IMR-90 (cell line): ENCODE measurements around the gene ATRN. TPM values are rescaled to one million over a fixed set of nuclear protein-coding genes. Genes with fewer than 3 reads are reported as not detected.

Experiments used
- ATAC-seq: fragments of 200-7000 bp; cut with Tn5 transposase; 2 replicates; pipeline ENCODE4 v1.9.1; 2020; ENCODE audit warnings: low read depth, mild to moderate bottlenecking, moderate library complexity
- BruUV-seq: library from RNA; stranded (reverse); fragments of 400-500 nt; replicated peaks from 2 replicates; lab custom pipeline; 2021; lab: Mats Ljungman, UMichigan
- CTCF ChIA-PET: fragments of 300-600 bp; formaldehyde crosslinking; extraction: SDS; loops from one replicate; lab custom pipeline; 2021; ENCODE audit warnings: antibody characterized with exemption; lab: Yijun Ruan, JAX
- POLR2A ChIA-PET: fragments of 300-600 bp; sonication (Branson Sonifier 250); formaldehyde crosslinking; loops from one replicate; lab custom pipeline; 2022; ENCODE audit warnings: antibody characterized with exemption; ENCODE audit not compliant: unreplicated experiment; lab: Charles Lee
- DNase-seq: peaks from one replicate; pipeline ENCODE4 v3.0.0; 2013
- H2AFZ ChIP-seq: replicated peaks from 2 replicates; pipeline ENCODE3; 2013; ENCODE audit warnings: low read length, mild to moderate bottlenecking; ENCODE audit not compliant: poor library complexity
- H2AK5ac ChIP-seq: 2 replicates; pipeline ENCODE4 v1.6.1; 2013; ENCODE audit warnings: low read depth, low read length, inconsistent platforms
- H2AK9ac ChIP-seq: replicated peaks from 2 replicates; pipeline ENCODE3; 2013; ENCODE audit warnings: mild to moderate bottlenecking, low read depth, low read length, moderate library complexity; ENCODE audit not compliant: poor library complexity
- H2BK120ac ChIP-seq: 2 replicates; pipeline ENCODE4 v1.6.1; 2013; ENCODE audit warnings: low read depth, low read length, inconsistent platforms
- H2BK15ac ChIP-seq: 3 replicates; pipeline ENCODE4 v1.6.1; 2013; ENCODE audit warnings: low read depth, low read length, inconsistent platforms
- H2BK20ac ChIP-seq: 2 replicates; pipeline ENCODE4 v1.6.1; 2013; ENCODE audit warnings: low read depth, mild to moderate bottlenecking, inconsistent platforms, low read length, moderate library complexity
- H2BK5ac ChIP-seq: 2 replicates; pipeline ENCODE4 v1.6.1; 2013; ENCODE audit warnings: mild to moderate bottlenecking, low read depth, low read length, inconsistent platforms; ENCODE audit not compliant: poor library complexity, severe bottlenecking
- H3K14ac ChIP-seq: replicated peaks from 2 replicates; pipeline ENCODE4 v1.6.1; 2013; ENCODE audit warnings: low read depth, low read length, inconsistent platforms
- H3K18ac ChIP-seq: 2 replicates; pipeline ENCODE4 v1.6.1; 2013; ENCODE audit warnings: low read depth, low read length, control low read depth
- H3K23ac ChIP-seq: 2 replicates; pipeline ENCODE4 v1.6.1; 2013; ENCODE audit warnings: low read depth, low read length, inconsistent platforms
- H3K27ac ChIP-seq: 2 replicates; pipeline ENCODE4 v1.5.1; 2013; ENCODE audit warnings: mild to moderate bottlenecking, control low read depth, low read length; ENCODE audit not compliant: insufficient read depth
- H3K27me3 ChIP-seq: 2 replicates; pipeline ENCODE4 v1.6.1; 2013; ENCODE audit warnings: low read length; ENCODE audit not compliant: control insufficient read depth, insufficient read depth
- H3K36me3 ChIP-seq: 2 replicates; pipeline ENCODE4 v1.6.1; 2013; ENCODE audit warnings: low read length, mixed read lengths; ENCODE audit not compliant: control insufficient read depth, insufficient read depth
- H3K4ac ChIP-seq: 2 replicates; pipeline ENCODE4 v1.6.1; 2013; ENCODE audit warnings: low read depth, low read length, inconsistent platforms
- H3K4me1 ChIP-seq: 2 replicates; pipeline ENCODE4 v1.6.1; 2013; ENCODE audit warnings: low read length, mixed read lengths; ENCODE audit not compliant: control insufficient read depth, insufficient read depth
- H3K4me2 ChIP-seq: 2 replicates; pipeline ENCODE4 v1.6.1; 2013; ENCODE audit warnings: low read depth, mild to moderate bottlenecking, control low read depth, low read length, moderate library complexity
- H3K4me3 ChIP-seq: 2 replicates; pipeline ENCODE4 v1.5.1; 2013; ENCODE audit warnings: low read depth, mild to moderate bottlenecking, control low read depth, low read length, moderate library complexity; ENCODE audit not compliant: insufficient read depth
- H3K56ac ChIP-seq: 2 replicates; pipeline ENCODE4 v1.6.1; 2013; ENCODE audit warnings: low read length, inconsistent platforms; ENCODE audit not compliant: insufficient read depth; ENCODE audit errors: extremely low read depth
- H3K79me1 ChIP-seq, 2 experiments: 2 replicates each; pipeline ENCODE4 v1.6.1; 2013; ENCODE audit warnings: low read length in 2 of 2, inconsistent platforms in 1 of 2, low read depth in 1 of 2
- H3K9ac ChIP-seq: 2 replicates; pipeline ENCODE4 v1.6.1; 2013; ENCODE audit warnings: low read depth, low read length, control low read depth
- H3K9me1 ChIP-seq: 2 replicates; pipeline ENCODE4 v1.6.1; 2013; ENCODE audit warnings: low read length, inconsistent platforms; ENCODE audit not compliant: insufficient read depth
- H3K9me3 ChIP-seq: 2 replicates; pipeline ENCODE4 v1.6.1; 2013; ENCODE audit warnings: low read length; ENCODE audit not compliant: control insufficient read depth, insufficient read depth
- H4K20me1 ChIP-seq: 2 replicates; pipeline ENCODE4 v1.6.1; 2013; ENCODE audit warnings: low read length, inconsistent platforms; ENCODE audit not compliant: insufficient read depth
- H4K5ac ChIP-seq: 2 replicates; pipeline ENCODE4 v1.6.1; 2013; ENCODE audit warnings: mild to moderate bottlenecking, low read depth, low read length, control low read depth
- H4K8ac ChIP-seq, 2 experiments: 2 replicates each; pipeline ENCODE4 v1.6.1; 2013; ENCODE audit warnings: low read depth in 2 of 2, low read length in 2 of 2, control low read depth in 1 of 2, inconsistent platforms in 1 of 2
- H4K91ac ChIP-seq: 2 replicates; pipeline ENCODE4 v1.6.1; 2013; ENCODE audit warnings: low read depth, low read length, inconsistent platforms; ENCODE audit not compliant: insufficient read depth
- CEBPB ChIP-seq: IDR thresholded peaks from 2 replicates; pipeline ENCODE4 v1.6.1; 2012; ENCODE audit warnings: low read depth, low read length, improper control_type of control experiment
- CTCF ChIP-seq: conservative IDR thresholded peaks from 2 replicates; pipeline ENCODE4 v1.5.1; 2012; ENCODE audit warnings: mild to moderate bottlenecking, low read depth, low read length, improper control_type of control experiment
- MAZ ChIP-seq: IDR thresholded peaks from 2 replicates; pipeline ENCODE4 v1.6.1; 2012; ENCODE audit warnings: low read depth, mild to moderate bottlenecking, low read length, improper control_type of control experiment, moderate library complexity, borderline replicate concordance
- NFE2L2 ChIP-seq: fragments of 150-350 bp; IDR thresholded peaks from 2 replicates; pipeline ENCODE4 v1.6.1; 2016; ENCODE audit warnings: low read depth, mild to moderate bottlenecking, low read length
- RAD21 ChIP-seq: IDR thresholded peaks from 2 replicates; pipeline ENCODE4 v1.6.1; 2012; ENCODE audit warnings: low read length, improper control_type of control experiment
- SMC3 ChIP-seq: fragments of 150-350 bp; IDR thresholded peaks from 2 replicates; pipeline ENCODE4 v1.6.1; 2016; ENCODE audit warnings: low read depth, mild to moderate bottlenecking, antibody characterized with exemption, low read length, moderate library complexity
- WGBS, 2 experiments: methylation state at CpG; one replicate each; pipeline versions ENCODE4 v1.1.5 to v1.1.7; 2013; ENCODE audit warnings: missing lambda C conversion rate in 2 of 2; ENCODE audit not compliant: insufficient read length in 1 of 2; ENCODE audit errors: extremely low coverage in 2 of 2; 5-methylcytosine and 5-hydroxymethylcytosine counted together
- dilution Hi-C: fragments of 300-500 bp; cut with HindIII; formaldehyde crosslinking; loops from one replicate; pipeline ENCODE4 v1.14.3; 2018; ENCODE audit warnings: low sequenced_read_pairs; ENCODE audit not compliant: unreplicated experiment
- in situ Hi-C: fragments of 300-500 bp; cut with MboI; formaldehyde crosslinking; loops from 3 replicates; pipeline ENCODE4 v1.14.3; 2019; ENCODE audit warnings: low sequenced_read_pairs, inconsistent platforms, mixed read lengths
- intact Hi-C: fragments of 100-400 bp; cut with micrococcal nuclease; formaldehyde crosslinking; loops from 2 replicates; pipeline ENCODE4 v1.10.0; 2022
- polyA plus RNA-seq, 3 experiments: library from polyadenylated mRNA; depleted of rRNA; stranded (reverse); fragments of >200 nt; gene quantifications; 2 replicates each; pipeline ENCODE4 v1.2.3, GENCODE V29; 2012; ENCODE audit warnings: low replicate concordance in 1 of 3
- total RNA-seq: library from RNA; depleted of rRNA; stranded (reverse); fragments of >200 nt; gene quantifications from 2 replicates; pipeline ENCODE4 v1.2.3, GENCODE V29; 2012

ATRN gene
- total and polyA plus RNA-seq, 2 of the 4 experiments (the other 2 are of a cell fraction), result 32.3 to 46.2 TPM

- peaks cover 13% of the 10 kb centered on the region for H3K36me3 ChIP-seq
- H3K27ac ChIP-seq, result no peak overlapping the region
- no peak overlapping the region for H3K18ac ChIP-seq
- no peak overlapping the region for H4K8ac ChIP-seq
- H3K4me3 ChIP-seq, result no peak overlapping the region
- H4K20me1 ChIP-seq, result no peaks in the 10 kb centered on the region
- H3K4ac ChIP-seq, result no peak overlapping the region
- H2BK20ac ChIP-seq, result no peak overlapping the region
- H3K79me1 ChIP-seq, result peaks cover 6 to 10% of the 10 kb centered on the region in 2 experiments; a peak in 1 of 4 replicates
- H3K14ac ChIP-seq, result no peak overlapping the region
- 100% methylated on average over 1 of the region's 4 CpGs; no CpG with 5 or more reads in 1 of the 2 experiments for WGBS, 2 experiments
- H3K4me1 ChIP-seq, result no peaks in the 10 kb centered on the region
- H4K91ac ChIP-seq, result no peak overlapping the region
- no peaks in the 10 kb centered on the region for H3K9me1 ChIP-seq
- ATAC-seq (peak; percentile 89), DNase-seq (peak; percentile 69)
- in situ Hi-C loops, result no loop called here
- H2AFZ ChIP-seq, result no peak overlapping the region
- H3K27me3 ChIP-seq, result no peaks in the 10 kb centered on the region
- ChIA-PET POLR2A (no interaction called here), CTCF (interaction anchor here (0.6 to 2.4 kb wide), 9 partner anchors 8 to 661 kb away, joined by 3 to 19 read pairs (median 4); no protein-coding TSS in a partner anchor)
- H3K23ac ChIP-seq, result no peak overlapping the region
- dilution Hi-C loops, result no loop called here
- no TSS peak for BruUV-seq
- no peak overlapping the region for H2AK5ac ChIP-seq
- H3K4me2 ChIP-seq, result no peak overlapping the region
- intact Hi-C loops, result loop anchor here (1.0 to 5.0 kb wide), 3 partner anchors 148 to 224 kb away; partner anchors contain the start of genes CENPB and DNAAF9
- no peak overlapping the region for H3K9ac ChIP-seq
- TF ChIP-seq CTCF, result peak; percentile 80
- peak; percentile 53 for TF ChIP-seq SMC3
- no peak for TF ChIP-seq MAZ
- peak; percentile 78 for TF ChIP-seq RAD21
- TF ChIP-seq NFE2L2, result no peak
- TF ChIP-seq CEBPB, result peak; percentile 54
- H4K5ac ChIP-seq, result no peak overlapping the region
- no peak overlapping the region for H2BK120ac ChIP-seq
- no peak overlapping the region for H2AK9ac ChIP-seq
- no peak overlapping the region for H3K56ac ChIP-seq
- H3K9me3 ChIP-seq, result no peaks in the 10 kb centered on the region
- H2BK15ac ChIP-seq, result no peak overlapping the region
- H2BK5ac ChIP-seq, result no peak overlapping the region
These were observed 92.8 kb downstream of the ATRN start for GRCh38 chr20:3563548-3564177.
